ENCODE measurements around the gene FYB2. TPM values are rescaled to one million over a fixed set of nuclear protein-coding genes. Genes with fewer than 3 reads are reported as not detected.

FYB2 gene
- total RNA-seq, 1 experiment from 2014 or later = 0.47 TPM

DNA sequence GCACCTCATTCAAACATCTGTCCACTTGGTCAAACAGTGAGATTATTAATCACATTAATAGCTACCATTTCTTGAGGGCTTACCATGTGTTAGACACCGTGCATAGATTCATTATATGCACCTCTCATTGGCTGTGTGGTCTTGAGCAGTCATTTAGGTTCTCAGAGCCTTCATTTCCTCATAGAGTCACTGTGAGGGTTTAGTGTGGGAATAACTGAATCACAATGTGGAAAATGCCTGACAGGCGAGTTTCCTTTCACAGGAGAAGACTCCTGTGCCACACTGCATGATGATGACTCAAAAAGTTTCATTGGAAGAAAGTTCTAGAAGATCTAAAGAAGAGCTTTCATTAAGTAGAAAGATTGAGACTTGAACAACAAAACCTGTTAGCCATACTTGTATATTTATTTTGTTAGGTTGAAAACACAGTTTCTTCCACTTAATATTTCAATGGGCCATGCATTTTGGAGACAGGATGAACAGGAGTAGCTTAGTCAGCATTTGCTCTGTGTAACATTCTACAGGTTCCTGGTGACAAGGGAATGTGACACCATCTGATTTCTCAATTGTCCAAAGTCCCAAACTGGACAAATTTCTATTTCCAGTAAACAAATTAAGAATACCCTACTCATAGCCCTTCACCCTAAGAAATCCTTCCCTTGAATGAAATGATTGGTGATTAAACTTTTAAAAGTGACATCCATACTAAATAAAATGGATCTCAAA lies 45.7 kb downstream of the FYB2 start:
- ChIA-PET POLR2A (ENCODE audit: low non-redundant PET) (no interaction called here), CTCF (no interaction called here)
- intact Hi-C loops (cut with micrococcal nuclease; ENCODE audit: unreplicated experiment) = no loop called here
- Histone ChIP-seq H3K36me3 (ENCODE audit: insufficient read depth, low read length, poor library complexity, severe bottlenecking) (no peaks in the 10 kb centered on the region), H3K27ac (ENCODE audit: low read depth, low read length, poor library complexity, severe bottlenecking) (no peak overlapping the region), H3K4me3 (ENCODE audit: low read depth, low read length, poor library complexity, severe bottlenecking) (no peak overlapping the region), H3K9me3 (ENCODE audit: low read depth, low read length, poor library complexity, severe bottlenecking) (no peaks in the 10 kb centered on the region), H3K4me1 (ENCODE audit: insufficient read depth, low read length, poor library complexity, severe bottlenecking) (no peaks in the 10 kb centered on the region), H3K27me3 (replicated peaks; ENCODE audit: insufficient read depth, low read depth, low read length, poor library complexity) (peaks cover 14% of the 10 kb centered on the region)
- no peak for DNase-seq (ENCODE audit: low spot score)
- BruUV-seq (replicated peaks) = no TSS peak
- TF ChIP-seq EZH2 (IDR thresholded peaks at IDR 0.05; ENCODE audit: borderline replicate concordance, low read depth, low read length, poor library complexity, severe bottlenecking) (no peak), CTCF (conservative IDR thresholded peaks at IDR 0.05; ENCODE audit: low read depth, low read length) (no peak)

GRCh38 chr1:56771717-56772116 lies 47.5 kb downstream of the FYB2 start:
- no TSS peak for BruUV-seq (replicated peaks)
- no peak for DNase-seq (ENCODE audit: low spot score)
- ChIA-PET POLR2A (ENCODE audit: low non-redundant PET) (no interaction called here), CTCF (no interaction called here)
- TF ChIP-seq EZH2 (IDR thresholded peaks at IDR 0.05; ENCODE audit: borderline replicate concordance, low read depth, low read length, poor library complexity, severe bottlenecking) (no peak), CTCF (conservative IDR thresholded peaks at IDR 0.05; ENCODE audit: low read depth, low read length) (no peak)
- H3K4me1 ChIP-seq (ENCODE audit: insufficient read depth, low read length, poor library complexity, severe bottlenecking) = no peaks in the 10 kb centered on the region
- H3K27me3 ChIP-seq (replicated peaks; ENCODE audit: insufficient read depth, low read depth, low read length, poor library complexity) = peaks cover 14% of the 10 kb centered on the region
- H3K36me3 ChIP-seq (ENCODE audit: insufficient read depth, low read length, poor library complexity, severe bottlenecking) = no peaks in the 10 kb centered on the region
- H3K9me3 ChIP-seq (ENCODE audit: low read depth, low read length, poor library complexity, severe bottlenecking) = no peaks in the 10 kb centered on the region
- no peak overlapping the region for H3K4me3 ChIP-seq (ENCODE audit: low read depth, low read length, poor library complexity, severe bottlenecking)
- intact Hi-C loops (cut with micrococcal nuclease; ENCODE audit: unreplicated experiment) = no loop called here
- H3K27ac ChIP-seq (ENCODE audit: low read depth, low read length, poor library complexity, severe bottlenecking) = no peak overlapping the region

DNA sequence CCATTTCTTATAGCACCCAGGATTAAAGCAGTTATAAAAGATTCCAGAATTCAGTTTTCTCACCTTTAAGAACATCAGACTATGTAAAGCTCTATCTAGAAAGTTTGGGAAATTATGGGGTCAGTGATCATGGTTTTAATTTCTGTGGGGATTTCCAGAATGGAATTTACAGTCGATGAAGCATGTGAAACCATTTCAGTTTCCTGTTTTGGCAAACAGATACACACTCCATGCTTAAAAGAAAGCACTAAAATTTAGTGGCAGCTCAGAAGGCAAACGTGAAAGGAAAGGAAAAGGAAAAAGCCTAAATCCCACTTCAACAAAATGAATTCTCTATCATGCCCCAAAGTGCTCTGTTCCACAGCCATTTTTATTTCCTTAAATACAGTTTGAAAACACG lies 60.4 kb downstream of the FYB2 start:
- intact Hi-C loops (cut with micrococcal nuclease; ENCODE audit: unreplicated experiment) = no loop called here
- Histone ChIP-seq H3K4me3 (ENCODE audit: low read depth, low read length, poor library complexity, severe bottlenecking) (no peak overlapping the region), H3K27ac (ENCODE audit: low read depth, low read length, poor library complexity, severe bottlenecking) (no peak overlapping the region), H3K27me3 (replicated peaks; ENCODE audit: insufficient read depth, low read depth, low read length, poor library complexity) (peaks cover 14% of the 10 kb centered on the region), H3K36me3 (ENCODE audit: insufficient read depth, low read length, poor library complexity, severe bottlenecking) (no peaks in the 10 kb centered on the region), H3K9me3 (ENCODE audit: low read depth, low read length, poor library complexity, severe bottlenecking) (no peaks in the 10 kb centered on the region), H3K4me1 (ENCODE audit: insufficient read depth, low read length, poor library complexity, severe bottlenecking) (no peaks in the 10 kb centered on the region)
- POLR2A ChIA-PET (ENCODE audit: low non-redundant PET) = no interaction called here
- BruUV-seq (replicated peaks) = no TSS peak
- CTCF ChIA-PET = interaction anchor here (1.7 kb wide), 1 partner anchor 45 kb away, joined by 4 read pairs; no protein-coding TSS in a partner anchor
- no peak for DNase-seq (ENCODE audit: low spot score)
- TF ChIP-seq EZH2 (IDR thresholded peaks at IDR 0.05; ENCODE audit: borderline replicate concordance, low read depth, low read length, poor library complexity, severe bottlenecking) = no peak
- TF ChIP-seq CTCF (conservative IDR thresholded peaks at IDR 0.05; ENCODE audit: low read depth, low read length) = no peak
